Esophagus squamous epithelium (tissue), 5 donors: ENCODE results near the gene PRRG1. TPM values are rescaled to one million over a fixed set of nuclear protein-coding genes. Genes with fewer than 3 reads are reported as not detected.
"Not testable (repeated sequence)": the region's sequence is repeated elsewhere in the genome, so short reads cannot be mapped to it uniquely, and the experiment has no call there.

ENCODE experiments used
- DNase-seq: peaks from one replicate; lab custom pipeline; 2025; lab: John Stamatoyannopoulos, UW
- H3K27ac ChIP-seq, 4 donors: fragments of 200-600 bp; sonication (generic); one replicate each; pipeline ENCODE4 v1.5.1; 2016 to 2019; ENCODE audit warnings: mild to moderate bottlenecking in 1 of 4
- H3K27me3 ChIP-seq, 4 donors: fragments of 200-600 bp; sonication (generic); 1 replicate in 3 of 4; 2 replicates in 1 of 4; pipeline versions ENCODE4 v1.5.1 to v1.6.0; 2017 to 2021; ENCODE audit warnings: antibody characterized with exemption in 1 of 4
- H3K36me3 ChIP-seq, 3 donors: fragments of 200-600 bp; sonication (generic); one replicate each; pipeline ENCODE4 v1.5.1; 2016 to 2019
- H3K4me1 ChIP-seq, 3 donors: fragments of 200-600 bp; sonication (generic); one replicate each; pipeline ENCODE4 v1.5.1; 2017 to 2019
- H3K4me3 ChIP-seq, 4 donors: fragments of 200-600 bp; sonication (generic); 1 replicate in 3 of 4; 2 replicates in 1 of 4; pipeline ENCODE4 v1.5.1; 2016 to 2019; ENCODE audit warnings: mild to moderate bottlenecking in 2 of 4, moderate library complexity in 1 of 4
- H3K9me3 ChIP-seq, 3 donors: fragments of 200-600 bp; sonication (generic); one replicate each; pipeline ENCODE4 v1.5.1; 2016 to 2019
- POLR2A ChIP-seq, 4 donors: fragments of 450-650 bp; IDR thresholded peaks; one replicate each; pipeline ENCODE4 v1.6.1; 2017; ENCODE audit warnings: antibody characterized with exemption in 4 of 4, mild to moderate bottlenecking in 4 of 4, moderate library complexity in 3 of 4
- WGBS, 2 donors: methylation state at CpG; one replicate each; pipeline ENCODE4 v1.1.5; 2018; 5-methylcytosine and 5-hydroxymethylcytosine counted together
- intact Hi-C: fragments of 100-400 bp; cut with DNase I; formaldehyde crosslinking; loops from one replicate; pipeline ENCODE4 v1.15.0; 2022
- total RNA-seq, 4 donors: library from RNA; depleted of rRNA; stranded (reverse); fragments of >200 nt; gene quantifications; one replicate each; pipeline ENCODE4 v1.1.0, GENCODE V29; 2016
- TF ChIP-seq, protein P1 (sequence below), 6 experiments: fragments of 450-650 bp in 4 of 6; fragments of 200-600 bp in 2 of 6; sonication (generic) in 2 of 6; IDR thresholded peaks; one replicate each; pipeline ENCODE4 v1.5.1; 2016 to 2019; ENCODE audit warnings: antibody characterized with exemption in 6 of 6, mild to moderate bottlenecking in 4 of 6, moderate library complexity in 4 of 6
- donor health status: DM: yes; HTN: yes; CAD: no.

Gene PRRG1
- 10 to 100 TPM in 1 of 4 donors, 1 to 10 TPM in 3; 4.4 to 11.9 (median 7.0) TPM for total RNA-seq

DNA sequence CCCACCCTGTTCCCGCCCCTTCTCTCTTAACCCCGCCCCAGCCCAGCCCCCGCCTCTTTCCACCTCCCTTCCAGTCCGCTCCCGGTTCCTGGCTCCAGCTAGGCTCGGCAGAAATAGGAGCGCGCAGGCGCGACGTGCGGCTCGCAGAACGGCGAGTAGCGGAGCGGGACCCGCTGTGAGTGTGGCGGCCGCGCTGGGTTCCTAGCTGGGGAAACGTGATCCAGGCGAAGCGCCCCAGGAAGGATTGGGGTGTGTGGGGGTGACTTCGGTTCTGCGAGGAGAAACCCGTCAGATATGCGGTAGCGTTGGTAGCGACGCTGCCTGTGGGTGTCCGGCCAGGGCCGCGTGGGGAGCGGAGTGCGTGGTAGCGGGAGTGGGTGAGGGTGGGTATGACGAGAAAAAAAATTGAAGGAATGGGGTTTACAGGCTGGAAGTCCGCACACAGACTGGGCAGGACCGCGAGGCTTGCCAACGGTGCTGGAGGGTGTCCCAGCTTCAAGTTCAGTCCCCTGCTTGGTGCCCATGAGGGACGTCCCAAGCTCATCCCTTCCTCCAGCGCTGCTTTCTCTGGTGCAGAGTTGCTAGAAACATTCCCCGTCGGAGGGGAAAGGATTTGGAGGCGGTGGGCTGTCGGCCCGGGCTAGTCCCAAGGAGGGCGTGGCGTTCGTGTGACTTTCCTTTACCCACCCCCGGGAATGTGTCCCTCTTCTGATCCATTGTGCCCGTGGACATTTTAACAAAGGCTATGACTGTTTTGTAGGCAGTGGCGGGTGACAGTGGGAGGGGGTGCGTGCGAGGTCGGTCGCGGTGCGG lies at the start of gene PRRG1:
Gene PRRG1, plus strand, starts transcription at position 144 of the 813 bp plus-strand sequence. CDS start 56,886 bp downstream, outside the sequence.
- no peak for DNase-seq
- intact Hi-C loops, result no loop called here
- TF ChIP-seq POLR2A (IDR thresholded peaks at IDR 0.05), result peak in 2 of 4 donors; percentile 49 to 60
- TF ChIP-seq, protein P1, sequence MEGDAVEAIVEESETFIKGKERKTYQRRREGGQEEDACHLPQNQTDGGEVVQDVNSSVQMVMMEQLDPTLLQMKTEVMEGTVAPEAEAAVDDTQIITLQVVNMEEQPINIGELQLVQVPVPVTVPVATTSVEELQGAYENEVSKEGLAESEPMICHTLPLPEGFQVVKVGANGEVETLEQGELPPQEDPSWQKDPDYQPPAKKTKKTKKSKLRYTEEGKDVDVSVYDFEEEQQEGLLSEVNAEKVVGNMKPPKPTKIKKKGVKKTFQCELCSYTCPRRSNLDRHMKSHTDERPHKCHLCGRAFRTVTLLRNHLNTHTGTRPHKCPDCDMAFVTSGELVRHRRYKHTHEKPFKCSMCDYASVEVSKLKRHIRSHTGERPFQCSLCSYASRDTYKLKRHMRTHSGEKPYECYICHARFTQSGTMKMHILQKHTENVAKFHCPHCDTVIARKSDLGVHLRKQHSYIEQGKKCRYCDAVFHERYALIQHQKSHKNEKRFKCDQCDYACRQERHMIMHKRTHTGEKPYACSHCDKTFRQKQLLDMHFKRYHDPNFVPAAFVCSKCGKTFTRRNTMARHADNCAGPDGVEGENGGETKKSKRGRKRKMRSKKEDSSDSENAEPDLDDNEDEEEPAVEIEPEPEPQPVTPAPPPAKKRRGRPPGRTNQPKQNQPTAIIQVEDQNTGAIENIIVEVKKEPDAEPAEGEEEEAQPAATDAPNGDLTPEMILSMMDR (IDR thresholded peaks at IDR 0.05), result no peak
- 0 to 45% methylated on average over 10 to 39 of the region's 61 CpGs for WGBS, 2 donors
- no peaks in the 10 kb centered on the region for H3K36me3 ChIP-seq
- peak within 1 kb of the TSS; percentile 75 to 87 (median 83) for H3K27ac ChIP-seq
- H3K4me1 ChIP-seq, result peaks cover 0 to 13% (median 0%) of the 10 kb centered on the region in 3 donors
- no peaks in the 10 kb centered on the region for H3K9me3 ChIP-seq
- H3K27me3 ChIP-seq, result no peaks in the 10 kb centered on the region
- peak within 1 kb of the TSS; percentile 51 to 76 (median 66) for H3K4me3 ChIP-seq

DNA sequence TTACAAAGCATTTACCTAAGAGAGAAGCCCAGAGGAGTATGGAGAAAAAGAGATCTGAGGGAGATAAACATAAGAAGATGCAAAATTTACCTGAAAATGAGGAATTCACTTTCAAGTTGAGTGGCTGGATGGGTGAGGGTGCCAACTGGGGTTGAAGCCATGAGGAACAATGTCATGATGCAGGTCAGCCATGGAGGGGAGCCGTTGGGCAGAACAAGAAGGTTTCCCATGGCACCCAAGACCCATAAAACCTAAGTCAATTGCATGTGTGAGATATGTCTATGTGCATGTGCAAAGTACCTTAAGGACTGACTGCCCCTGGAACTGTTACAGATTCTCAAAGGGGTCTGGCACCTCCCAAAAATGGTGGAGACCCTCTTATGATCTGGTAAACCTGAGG lies 46.6 kb upstream of the PRRG1 start:
- 10 to 17% methylated on average over 1 of the region's 1 CpG for WGBS, 2 donors
- DNase-seq, result no peak
- Histone ChIP-seq H3K9me3 (no peaks in the 10 kb centered on the region), H3K27ac (no peak overlapping the region), H3K36me3 (no peaks in the 10 kb centered on the region), H3K4me3 (no peak overlapping the region), H3K27me3 (no peaks in the 10 kb centered on the region), H3K4me1 (no peaks in the 10 kb centered on the region)
- intact Hi-C loops, result no loop called here
- TF ChIP-seq POLR2A (IDR thresholded peaks at IDR 0.05), result no peak
- TF ChIP-seq, protein P1 (IDR thresholded peaks at IDR 0.05), result no peak

DNA sequence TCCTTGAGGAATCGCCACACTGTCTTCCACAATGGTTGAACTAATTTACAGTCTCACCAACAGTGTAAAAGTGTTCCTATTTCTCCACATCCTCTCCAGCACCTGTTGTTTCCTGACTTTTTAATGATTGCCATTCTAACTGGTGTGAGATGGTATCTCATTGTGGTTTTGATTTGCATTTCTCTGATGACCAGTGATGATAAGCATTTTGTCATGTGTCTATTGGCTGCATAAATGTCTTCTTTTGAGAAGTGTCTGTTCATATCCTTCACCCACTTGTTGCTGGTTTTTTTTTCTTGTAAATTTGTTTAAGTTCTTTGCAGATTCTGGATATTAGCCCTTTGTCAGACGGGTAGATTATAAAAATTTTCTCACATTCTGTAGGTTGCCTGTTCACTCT lies 43.9 kb upstream of the PRRG1 start:
- H3K4me3 ChIP-seq, H3K36me3 ChIP-seq, DNase-seq, H3K27ac ChIP-seq, H3K27me3 ChIP-seq, H3K9me3 ChIP-seq, H3K4me1 ChIP-seq, intact Hi-C loops: not testable (repeated sequence)
- WGBS, 2 donors, result 67 to 69% methylated on average over 1 to 2 of the region's 2 CpGs

DNA sequence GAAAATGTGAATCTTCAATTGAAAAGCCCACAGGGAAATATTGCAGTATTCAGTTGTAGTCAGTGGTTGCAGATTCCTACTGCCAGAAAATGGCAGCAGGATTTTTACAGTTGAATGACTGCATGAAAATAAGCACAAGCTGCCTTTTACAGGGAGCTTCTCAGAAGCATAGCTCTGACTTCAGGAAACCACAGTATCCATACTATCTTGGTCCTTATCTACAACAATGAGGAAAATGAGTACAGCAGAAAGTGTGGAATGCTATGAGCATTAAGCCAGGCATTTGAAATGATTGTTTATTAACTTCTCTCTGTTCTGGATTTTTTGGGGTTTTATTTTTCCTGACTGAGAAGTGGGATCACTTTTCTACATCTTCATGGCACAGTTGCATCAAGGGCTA lies 34.6 kb upstream of the PRRG1 start:
- Histone ChIP-seq H3K9me3 (no peaks in the 10 kb centered on the region), H3K27me3 (peaks cover 0 to 3% (median 0%) of the 10 kb centered on the region in 4 donors), H3K36me3 (no peaks in the 10 kb centered on the region), H3K27ac (no peak overlapping the region), H3K4me1 (no peaks in the 10 kb centered on the region), H3K4me3 (no peak overlapping the region)
- no peak for TF ChIP-seq POLR2A (IDR thresholded peaks at IDR 0.05)
- TF ChIP-seq, protein P1 (IDR thresholded peaks at IDR 0.05), result no peak
- intact Hi-C loops, result no loop called here
- no peak for DNase-seq

DNA sequence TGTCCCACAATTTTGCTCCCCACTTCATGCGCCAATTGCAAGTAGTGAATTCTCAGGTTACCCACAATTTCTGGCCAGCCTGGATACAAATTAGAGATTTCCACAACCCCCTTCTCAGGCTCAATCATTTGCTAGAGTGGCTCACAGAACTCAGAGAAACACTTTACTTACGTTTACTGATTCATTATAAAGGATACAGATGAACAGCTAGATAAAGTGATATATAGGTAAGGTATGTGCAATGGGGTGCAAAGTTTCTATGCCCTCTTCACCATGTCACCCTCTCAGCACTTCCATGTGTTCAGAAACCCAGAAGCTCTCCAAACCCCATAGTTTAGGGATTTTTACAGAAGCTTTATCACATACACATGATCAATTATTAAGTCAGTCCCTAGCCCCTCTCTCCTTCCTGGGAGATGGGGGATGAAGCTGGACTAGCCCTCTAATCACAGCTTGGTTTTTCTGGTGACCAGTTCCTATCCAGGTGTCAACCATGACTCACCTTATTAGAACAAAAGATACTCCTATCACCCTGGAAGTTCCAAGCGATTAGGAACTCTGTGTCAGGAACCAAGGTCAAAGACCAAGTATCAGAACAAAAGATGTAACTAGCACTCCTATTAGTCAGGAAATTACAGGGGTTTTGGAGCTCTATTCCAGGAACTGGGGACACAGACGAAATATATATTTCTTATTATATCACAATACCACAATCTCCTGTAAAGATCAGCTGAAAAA lies 33.5 kb upstream of the PRRG1 start:
- TF ChIP-seq POLR2A (IDR thresholded peaks at IDR 0.05), result no peak
- TF ChIP-seq, protein P1 (IDR thresholded peaks at IDR 0.05), result no peak
- Histone ChIP-seq H3K36me3 (no peaks in the 10 kb centered on the region), H3K4me1 (no peaks in the 10 kb centered on the region), H3K9me3 (no peaks in the 10 kb centered on the region), H3K4me3 (no peak overlapping the region), H3K27me3 (peaks cover 0 to 3% (median 0%) of the 10 kb centered on the region in 4 donors), H3K27ac (no peak overlapping the region)
- intact Hi-C loops, result no loop called here
- no peak for DNase-seq
- WGBS, 2 donors, result 67 to 79% methylated on average over 4 of the region's 4 CpGs
